ENCODE results near the gene GNA15. TPM values are rescaled to one million over a fixed set of nuclear protein-coding genes. Genes with fewer than 3 reads are reported as not detected.

The GNA15 gene
- total and polyA plus RNA-seq, 5 donors from 2014 or later = 4.1 to 43.0 (median 6.8) TPM

Other genes with a start within 250 kb of the GNA15 start
- gene ZNF57, start 235.1 kb upstream of the GNA15 start, total RNA-seq = 3.0 TPM
- 1 to 10 TPM; 3.2 to 7.6 (median 4.7) TPM for gene ZNF57, start 235.1 kb upstream of the GNA15 start, polyA plus RNA-seq
- 2.4 TPM for gene ZNF77, start 191.1 kb upstream of the GNA15 start, total RNA-seq
- 1 to 10 TPM in 3 of 4 donors, under 1 TPM in 1; 0.48 to 3.0 (median 2.3) TPM for gene ZNF77, start 191.1 kb upstream of the GNA15 start, polyA plus RNA-seq
- not detected for gene TLE6, start 158.5 kb upstream of the GNA15 start, total RNA-seq
- gene TLE6, start 158.5 kb upstream of the GNA15 start, polyA plus RNA-seq = not detected
- gene TLE2, start 106.8 kb upstream of the GNA15 start, total RNA-seq = 9.3 TPM
- 1 to 10 TPM; 3.1 to 4.5 (median 3.9) TPM for gene TLE2, start 106.8 kb upstream of the GNA15 start, polyA plus RNA-seq
- 1,009 TPM for gene TLE5, start 73.5 kb upstream of the GNA15 start, total RNA-seq
- gene TLE5, start 73.5 kb upstream of the GNA15 start, polyA plus RNA-seq = 100 to 1,000 TPM; 608 to 773 (median 661) TPM
- gene GNA11, start 41.7 kb upstream of the GNA15 start, total RNA-seq = 0.81 TPM
- gene GNA11, start 41.7 kb upstream of the GNA15 start, polyA plus RNA-seq = under 1 TPM in 3 of 4 donors, not detected in 1; 0.21 to 0.44 (median 0.23) TPM
- 159 TPM for gene S1PR4, start 42.7 kb downstream of the GNA15 start, total RNA-seq
- gene S1PR4, start 42.7 kb downstream of the GNA15 start, polyA plus RNA-seq = 100 to 1,000 TPM; 706 to 902 (median 799) TPM
- gene NCLN, start 49.9 kb downstream of the GNA15 start, total RNA-seq = 48.0 TPM
- 10 to 100 TPM; 13.3 to 30.8 (median 20.4) TPM for gene NCLN, start 49.9 kb downstream of the GNA15 start, polyA plus RNA-seq
- gene CELF5, start 88.6 kb downstream of the GNA15 start, total RNA-seq = 0.17 TPM
- gene CELF5, start 88.6 kb downstream of the GNA15 start, polyA plus RNA-seq = not detected
- gene NFIC, start 230.6 kb downstream of the GNA15 start, total RNA-seq = 17.8 TPM
- gene NFIC, start 230.6 kb downstream of the GNA15 start, polyA plus RNA-seq = 1 to 10 TPM; 3.7 to 5.8 (median 4.0) TPM